SK-MEL-5 (cell line): ENCODE data around the gene SPRR2E. TPM values are rescaled to one million over a fixed set of nuclear protein-coding genes. Genes with fewer than 3 reads are reported as not detected.
"Not testable (repeated sequence)": the region's sequence is repeated elsewhere in the genome, so short reads cannot be mapped to it uniquely, and the experiment has no call there.

ENCODE experiments used
- DNase-seq: peaks from one replicate; pipeline ENCODE4 v3.0.0-alpha.2; 2016; ENCODE audit warnings: low read depth, low spot score
- in situ Hi-C: cut with HindIII; loops from 2 replicates; pipeline ENCODE4 v1.10.0; 2016; ENCODE audit warnings: low sequenced_read_pairs, high pct_unique_total_duplicates, low pct_unique_long_range_greater_than_20kb
- polyA plus RNA-seq, 2 experiments: library from polyadenylated mRNA; depleted of rRNA; stranded (reverse); fragments of >200 nt; gene quantifications; 2 replicates each; pipeline ENCODE4 v1.2.3, GENCODE V29; 2015
- total RNA-seq: library from RNA; depleted of rRNA; stranded (reverse); fragments of >200 nt; shearing (Covaris generic); gene quantifications from 2 replicates; pipeline ENCODE4 v1.2.3, GENCODE V29; 2014; rRNA removed

The SPRR2E gene
- not detected in 2 replicates for total RNA-seq
- polyA plus RNA-seq (2015; cell fraction: cytosol; rRNA removed), result not detected in 2 replicates
- polyA plus RNA-seq (2015; cell fraction: nucleus; rRNA removed), result not detected in 2 replicates

DNA sequence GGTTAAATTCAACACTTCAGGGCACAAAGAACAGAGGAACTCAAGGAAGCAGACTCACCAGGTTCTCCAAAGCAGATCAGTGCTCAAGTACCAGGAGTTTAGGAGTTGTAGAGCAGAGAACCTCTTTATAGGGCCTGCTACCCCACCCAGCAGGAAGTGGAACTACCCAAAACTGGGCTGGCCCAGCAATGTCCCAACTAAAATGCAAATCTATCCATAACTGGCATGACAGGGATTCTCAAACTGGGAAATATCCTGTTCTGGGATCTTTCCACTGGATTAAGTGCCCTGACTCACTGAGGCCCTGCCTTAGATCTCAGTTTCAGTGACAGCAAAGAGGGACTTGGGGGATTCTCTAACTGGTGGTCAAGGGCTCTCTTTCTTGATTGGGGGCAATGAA, at the start of gene SPRR2E:
SPRR2E (minus strand) TSS at position 101 of the 400 bp plus-strand sequence. CDS start 775 bp downstream, outside the sequence.
- in situ Hi-C loops, result no loop called here
- no peak for DNase-seq

- no peak for DNase-seq
- in situ Hi-C loops, result no loop called here
Observed at GRCh38 chr1:153141377-153141776, 47.1 kb upstream of the SPRR2E start.

GRCh38 chr1:153140484-153140883, 46.2 kb upstream of the SPRR2E start:
- no peak for DNase-seq
- in situ Hi-C loops, result no loop called here

- in situ Hi-C loops, result no loop called here
Observed at GRCh38 chr1:153133743-153134142, 39.4 kb upstream of the SPRR2E start.

GRCh38 chr1:153133267-153133666, 38.9 kb upstream of the SPRR2E start:
- no peak for DNase-seq
- in situ Hi-C loops, result no loop called here

More at GRCh38 chr1:153133743-153134142, 39.4 kb upstream of the SPRR2E start:
- DNase-seq, result no peak

DNA sequence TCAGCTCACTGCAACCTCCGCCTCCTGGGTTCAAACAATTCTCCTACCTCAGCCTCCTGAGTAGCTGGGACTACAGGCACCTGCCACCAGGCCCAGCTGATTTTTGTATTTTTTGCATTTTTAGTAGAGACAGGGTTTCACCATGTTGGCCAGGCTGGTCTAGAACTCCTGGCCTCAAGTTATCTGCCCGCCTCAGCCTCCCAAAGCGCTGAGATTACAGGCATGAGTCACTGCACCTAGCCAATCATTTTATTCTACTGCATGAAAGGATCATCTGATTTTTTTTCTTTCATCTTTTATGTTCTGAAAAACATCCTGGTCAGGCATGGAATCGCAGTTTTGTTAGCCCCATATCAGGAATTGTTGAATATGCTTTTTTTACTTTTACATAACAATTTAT, 34.4 kb upstream of the SPRR2E start:
- in situ Hi-C loops, DNase-seq: not testable (repeated sequence)

- no peak for DNase-seq
- in situ Hi-C loops, result no loop called here
Observed at GRCh38 chr1:153127296-153127695, 33.0 kb upstream of the SPRR2E start.

DNA sequence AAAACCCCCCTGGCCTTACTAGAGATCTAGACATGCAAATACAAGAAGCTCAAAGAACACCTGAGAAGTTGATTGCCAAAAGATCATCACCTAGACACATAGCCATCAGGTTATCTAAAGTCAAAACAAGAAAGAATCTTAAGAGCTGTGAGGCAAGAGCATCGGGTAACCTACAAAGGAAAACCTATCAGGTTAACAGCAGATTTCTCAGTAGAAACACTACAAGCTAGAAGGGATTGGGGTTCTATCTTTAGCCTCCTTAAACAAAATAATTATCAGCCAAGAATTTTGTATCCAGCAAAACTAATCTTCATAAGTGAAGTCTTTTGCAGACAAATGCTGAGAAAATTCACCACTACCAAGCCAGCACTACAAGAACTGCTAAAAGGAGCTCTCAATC, 31.2 kb upstream of the SPRR2E start:
- DNase-seq, result no peak
- in situ Hi-C loops, result no loop called here

GRCh38 chr1:153123793-153124192, 29.5 kb upstream of the SPRR2E start:
- in situ Hi-C loops, DNase-seq: not testable (repeated sequence)

DNA sequence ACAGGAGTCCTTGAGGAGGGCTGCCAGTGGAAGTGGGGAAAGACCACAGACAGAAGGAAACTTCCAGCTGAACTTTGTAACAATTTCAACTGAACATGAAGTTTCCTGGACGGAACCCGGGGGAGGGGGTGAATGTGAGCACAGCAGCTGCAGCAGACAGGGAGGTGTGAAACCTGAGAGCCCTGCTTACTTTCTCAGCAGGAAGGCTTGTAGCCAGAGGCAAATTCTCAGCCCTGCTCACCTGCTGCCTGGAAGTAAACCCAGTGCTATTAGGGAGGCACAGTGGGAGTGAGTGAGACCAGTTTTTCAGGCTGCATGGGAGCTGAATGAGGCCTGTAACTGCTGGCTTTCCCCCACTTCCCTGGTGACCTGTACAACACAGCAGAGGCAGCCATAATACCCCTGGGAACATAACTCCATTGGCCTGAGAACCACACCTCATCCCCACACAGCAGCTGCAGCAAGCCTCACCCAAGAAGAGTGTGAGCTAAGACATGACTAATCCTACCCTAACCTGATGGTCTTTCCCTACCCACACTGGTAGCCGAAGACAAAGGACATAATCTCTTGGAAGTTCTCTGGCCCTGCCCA, 28.6 kb upstream of the SPRR2E start:
- in situ Hi-C loops, result no loop called here
- DNase-seq, result no peak

- in situ Hi-C loops, result no loop called here
- no peak for DNase-seq
Observed at GRCh38 chr1:153120945-153121344, 26.6 kb upstream of the SPRR2E start.

DNA sequence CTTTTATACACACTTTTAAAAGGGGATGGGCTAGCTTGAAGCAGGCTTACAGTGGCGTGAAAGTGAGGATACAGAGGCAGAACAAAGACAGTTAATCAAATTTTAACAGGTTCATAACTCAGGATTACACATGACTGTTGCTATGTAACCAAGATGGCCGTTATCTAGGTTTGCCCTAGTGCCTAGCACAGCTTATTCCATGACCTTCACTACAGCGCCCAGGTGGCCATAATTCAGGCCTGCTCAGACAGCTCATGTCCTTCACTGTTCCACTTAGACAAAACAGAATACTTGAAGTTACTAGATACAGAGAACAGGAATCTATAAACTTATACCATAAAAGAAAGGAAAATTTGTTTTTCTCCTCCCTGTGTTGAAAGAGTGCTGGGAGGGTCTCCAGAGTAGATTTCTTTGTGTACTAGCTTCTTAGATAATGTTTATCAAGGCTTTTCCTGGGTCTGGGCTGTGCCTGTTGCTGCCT, 25.2 kb upstream of the SPRR2E start:
- peak; percentile 52 for DNase-seq
- in situ Hi-C loops, result no loop called here

DNA sequence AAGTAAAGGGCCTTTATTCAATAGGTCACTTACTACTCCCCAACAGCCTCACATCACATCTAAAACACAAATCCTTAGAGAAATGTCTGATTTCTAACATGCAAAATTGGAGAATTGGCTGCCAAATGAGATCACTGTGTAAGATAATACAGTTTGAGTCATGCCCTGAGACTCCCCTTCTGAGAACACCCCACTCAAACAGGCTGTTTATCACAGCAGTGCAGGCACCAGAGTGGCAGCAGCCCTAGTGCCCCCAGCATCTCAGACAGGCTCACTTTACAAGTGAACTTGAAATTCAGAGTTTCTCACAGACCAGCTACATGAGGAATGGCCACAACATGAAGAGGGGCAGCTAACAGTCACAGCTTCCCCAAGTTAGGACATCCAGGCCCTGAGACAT, 20.9 kb upstream of the SPRR2E start:
- in situ Hi-C loops, DNase-seq: not testable (repeated sequence)

DNA sequence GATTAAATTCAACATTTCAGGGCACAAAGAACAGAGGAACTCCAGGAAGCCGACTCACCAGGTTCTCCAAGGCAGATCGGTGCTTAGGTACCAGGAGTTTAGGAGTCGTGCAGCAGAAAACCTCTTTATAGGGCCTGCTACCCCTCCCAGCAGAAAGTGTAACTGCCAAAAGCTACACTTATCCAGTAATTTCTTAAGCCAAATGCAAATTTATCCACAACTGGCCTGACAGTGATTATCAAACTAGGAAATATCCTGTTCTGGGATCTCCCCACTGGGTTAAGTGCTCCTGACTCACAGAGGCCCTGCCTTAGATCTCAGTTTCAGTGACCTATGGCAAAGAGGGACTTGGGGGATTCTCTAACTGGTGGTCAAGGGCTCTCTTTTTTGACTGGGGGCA, 19.1 kb upstream of the SPRR2E start, which contains the start of gene SPRR2F:
SPRR2F (minus strand) TSS at position 101 of the 400 bp plus-strand sequence. CDS start 783 bp downstream, outside the sequence.
- DNase-seq, result no peak
- in situ Hi-C loops, result no loop called here

DNA sequence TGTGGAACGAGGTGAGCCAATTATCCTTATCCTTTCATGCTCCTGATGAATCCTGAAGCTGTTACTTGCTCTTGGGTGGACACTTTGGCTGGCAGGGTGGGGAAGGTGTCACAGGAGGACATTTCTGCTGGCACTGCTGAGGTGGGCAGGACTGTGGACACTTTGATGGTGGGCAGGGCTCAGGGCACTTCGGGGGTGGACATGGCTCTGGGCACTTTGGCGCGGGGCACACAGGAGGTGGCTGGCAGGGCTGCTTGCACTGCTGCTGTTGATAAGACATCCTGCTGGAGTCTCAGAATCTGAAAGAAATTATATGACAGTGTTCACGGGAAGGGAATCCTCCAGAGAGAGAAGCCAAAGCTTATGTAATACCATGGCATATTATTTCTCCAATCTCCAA, 18.1 kb upstream of the SPRR2E start:
- in situ Hi-C loops, result not testable (repeated sequence)

GRCh38 chr1:153100245-153100644, 5.9 kb upstream of the SPRR2E start:
- DNase-seq, result no peak
- in situ Hi-C loops, result no loop called here

More for the DNA sequence above, 18.1 kb upstream of the SPRR2E start:
- not testable (repeated sequence) for DNase-seq

DNA sequence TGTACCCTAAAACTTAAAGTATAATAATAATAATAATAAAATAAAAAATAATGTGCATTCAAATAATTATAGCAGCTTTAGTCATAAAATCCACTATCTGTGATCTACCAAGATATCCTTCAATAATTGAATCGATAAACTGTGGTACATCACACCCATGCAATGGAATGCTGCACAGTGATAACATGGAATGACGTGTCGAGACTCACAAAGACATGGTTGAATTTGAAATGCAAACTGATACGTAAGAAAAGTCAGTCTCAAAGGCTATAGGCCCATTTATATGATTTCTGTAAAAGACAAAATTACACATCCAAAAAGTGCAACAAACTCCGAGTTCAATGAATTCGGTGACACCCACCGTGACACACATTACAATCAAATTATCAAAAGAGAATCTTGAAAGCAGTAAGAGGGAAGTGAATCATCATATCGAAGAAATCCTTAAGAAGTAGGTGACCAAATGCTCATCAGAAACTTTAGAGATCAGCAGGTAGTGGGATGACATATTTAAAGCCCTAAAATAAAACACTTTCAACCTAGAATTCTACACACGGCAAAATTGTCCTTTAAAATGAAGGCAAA, 5.2 kb upstream of the SPRR2E start:
- DNase-seq, result no peak
- in situ Hi-C loops, result no loop called here

DNA sequence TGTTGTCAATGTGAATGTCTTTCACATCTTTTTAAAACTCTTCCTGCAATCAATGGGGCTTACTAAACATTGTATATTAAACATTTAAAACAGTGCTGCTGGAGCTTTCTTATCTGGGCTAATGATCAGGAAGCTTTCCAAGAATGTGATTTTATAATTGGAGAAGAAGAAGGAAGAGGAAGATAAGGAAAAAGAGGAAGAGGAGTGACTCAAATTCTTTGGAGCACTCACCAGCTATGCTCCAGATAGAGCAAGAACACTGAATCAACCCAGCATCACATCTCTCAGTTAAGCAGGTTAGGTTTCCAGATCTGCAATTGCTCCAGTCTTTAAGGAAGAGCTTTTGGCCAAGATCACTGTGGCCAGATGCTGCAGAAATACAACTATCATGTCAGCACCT, 1.4 kb upstream of the SPRR2E start:
- in situ Hi-C loops, result no loop called here
- DNase-seq, result no peak

DNA sequence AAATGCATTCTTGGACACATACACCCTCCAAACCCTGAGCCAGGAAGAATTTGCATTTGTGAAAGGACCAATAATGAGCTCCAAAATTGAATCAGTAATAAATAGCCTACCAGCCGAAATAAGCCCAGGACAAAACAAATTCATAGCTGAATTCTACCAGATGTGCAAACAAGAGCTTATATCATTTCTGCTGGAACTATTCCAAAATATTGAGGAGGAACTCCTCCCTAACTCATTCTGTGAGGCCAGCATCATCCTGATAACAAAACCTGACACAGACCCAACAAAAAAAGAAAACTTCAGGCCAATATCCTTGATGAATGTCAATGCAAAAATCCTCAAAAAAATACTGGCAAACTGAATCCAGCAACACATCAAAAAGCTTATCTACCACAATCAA, 6.7 kb downstream of the SPRR2E start:
- in situ Hi-C loops, result no loop called here
- no peak for DNase-seq
